Activated gamma-delta T cell (primary cell): ENCODE data around the gene ADSS1.
A peak's percentile ranks its signal among the peaks of the same experiment; 100 is the strongest.
"Not testable (repeated sequence)": the region's sequence is repeated elsewhere in the genome, so short reads cannot be mapped to it uniquely, and the experiment has no call there.

Experiments used
- DNase-seq: peaks from one replicate; lab custom pipeline; 2025; lab: John Stamatoyannopoulos, UW

ADSS1 gene

DNA sequence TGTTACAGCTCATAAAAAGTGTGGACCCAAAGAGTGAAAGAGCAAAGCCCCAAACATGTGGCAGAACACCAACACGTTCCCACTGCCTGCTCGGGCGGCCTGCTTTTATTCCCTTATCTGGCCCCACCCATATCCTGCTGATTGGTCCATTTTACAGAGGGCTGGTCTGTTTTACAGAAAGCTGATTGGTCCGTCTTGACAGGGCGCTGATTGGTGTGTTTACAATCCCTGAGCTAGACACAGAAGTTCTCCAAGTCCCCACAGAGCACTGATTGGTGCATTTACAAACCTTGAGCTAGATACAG lies 26.7 kb downstream of the ADSS1 start:
- DNase-seq, result not testable (repeated sequence)

DNA sequence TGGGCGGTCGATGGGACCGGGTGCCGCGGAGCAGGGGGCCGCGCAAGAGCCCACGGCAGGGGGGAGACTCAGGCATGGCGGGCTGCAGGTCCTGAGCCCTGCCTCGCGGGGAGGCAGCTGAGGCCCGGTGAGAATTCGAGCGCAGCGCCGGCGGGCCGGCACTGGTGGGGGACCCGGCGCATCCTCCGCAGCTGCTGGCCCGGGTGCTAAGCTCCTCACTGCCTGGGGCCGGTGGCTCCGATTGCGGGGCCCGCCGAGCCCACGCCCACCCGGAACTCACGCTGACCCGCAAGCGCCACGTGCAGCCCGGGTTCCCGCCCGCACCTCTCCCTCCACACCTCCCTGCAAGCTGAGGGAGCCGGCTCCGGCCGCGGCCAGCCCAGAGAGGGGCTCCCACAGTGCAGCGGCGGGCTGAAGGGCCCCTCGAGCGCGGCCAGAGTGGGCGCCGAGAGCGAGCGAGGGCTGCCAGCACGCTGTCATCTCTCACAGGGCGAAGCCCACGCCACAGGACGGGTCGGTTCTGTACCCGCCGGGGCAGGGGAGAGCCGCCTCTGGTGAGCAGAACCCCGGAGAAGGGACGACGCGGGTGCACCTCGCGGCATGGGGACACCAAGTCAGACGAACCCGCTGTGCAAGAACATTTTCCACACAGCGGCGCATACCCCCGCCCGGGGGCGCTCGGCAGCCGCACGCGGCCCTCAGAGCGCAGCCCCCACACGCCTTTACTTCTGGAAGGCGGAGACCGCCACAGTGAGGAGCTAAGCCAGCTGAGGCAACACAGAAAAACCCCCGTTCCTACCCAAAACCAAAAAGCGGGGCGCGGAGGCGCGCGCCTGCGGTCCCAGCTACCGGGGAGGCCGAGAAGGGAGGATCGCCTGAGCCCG lies 27.8 kb downstream of the ADSS1 start:
- no peak for DNase-seq

- no peak for DNase-seq
Observed at GRCh38 chr14:104752423-104752734, 28.4 kb downstream of the ADSS1 start.

- peak; percentile 100 for DNase-seq
Observed at GRCh38 chr14:104752735-104753527, 28.9 kb downstream of the ADSS1 start, which contains the start of gene SIVA1. Gene SIVA1 (plus strand): TSS chr14:104753147. CDS start chr14:104753202, 55 bp downstream.

- no peak for DNase-seq
Observed at GRCh38 chr14:104753528-104754212, 29.6 kb downstream of the ADSS1 start.

GRCh38 chr14:104754213-104754851 lies 30.3 kb downstream of the ADSS1 start:
- DNase-seq, result no peak

GRCh38 chr14:104755621-104756020 lies 31.6 kb downstream of the ADSS1 start:
- DNase-seq, result no peak

DNA sequence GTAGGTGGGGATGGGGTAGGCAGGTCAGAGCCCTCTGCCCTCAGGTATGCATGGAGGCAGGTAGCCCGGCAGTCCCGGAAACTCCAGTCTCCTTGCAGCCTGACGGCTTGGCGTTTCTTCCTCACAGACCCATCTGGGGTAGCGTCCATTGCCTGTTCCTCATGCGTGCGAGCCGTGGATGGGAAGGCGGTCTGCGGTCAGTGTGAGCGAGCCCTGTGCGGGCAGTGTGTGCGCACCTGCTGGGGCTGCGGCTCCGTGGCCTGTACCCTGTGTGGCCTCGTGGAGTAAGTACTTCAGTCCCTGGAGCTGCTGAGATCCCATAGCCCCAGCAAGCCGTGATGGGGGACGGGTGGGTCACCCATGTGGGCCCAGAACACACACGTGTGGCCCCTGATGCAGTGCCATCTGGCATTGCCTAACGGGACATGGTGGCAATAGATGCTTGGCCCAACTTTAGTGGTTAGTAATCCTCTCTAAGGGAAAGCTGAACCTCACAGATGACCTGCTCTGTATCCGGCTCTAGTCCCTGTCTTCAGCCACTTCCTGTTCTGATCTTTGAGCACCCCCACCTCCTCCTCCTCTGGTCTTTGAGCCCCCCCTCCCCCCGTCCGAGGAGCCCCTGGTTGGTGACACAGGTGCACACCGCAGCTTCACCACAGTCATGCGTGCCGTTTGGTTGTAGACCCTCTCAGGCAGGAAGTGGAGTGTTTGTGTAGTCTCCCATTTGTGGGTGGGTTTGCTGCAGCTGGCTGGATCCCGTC lies 32.6 kb downstream of the ADSS1 start:
- no peak for DNase-seq

DNA sequence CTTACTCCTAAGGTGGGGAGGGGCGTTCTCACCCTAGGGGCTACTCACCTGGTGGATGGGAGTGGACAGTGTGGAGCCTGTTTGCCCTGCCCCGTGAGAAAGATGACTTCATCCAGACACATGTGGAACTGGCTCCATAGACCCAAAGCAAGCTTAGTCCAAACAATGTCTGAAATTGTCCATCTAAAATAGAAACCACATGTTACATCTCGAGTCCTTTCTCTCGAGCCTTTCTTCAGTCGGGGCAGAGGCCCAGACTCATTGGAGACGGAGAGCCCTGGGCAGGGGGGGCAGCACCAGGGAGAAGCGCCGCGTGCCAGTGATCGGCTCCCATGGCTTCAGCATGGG lies 33.2 kb downstream of the ADSS1 start:
- DNase-seq, result no peak

DNA sequence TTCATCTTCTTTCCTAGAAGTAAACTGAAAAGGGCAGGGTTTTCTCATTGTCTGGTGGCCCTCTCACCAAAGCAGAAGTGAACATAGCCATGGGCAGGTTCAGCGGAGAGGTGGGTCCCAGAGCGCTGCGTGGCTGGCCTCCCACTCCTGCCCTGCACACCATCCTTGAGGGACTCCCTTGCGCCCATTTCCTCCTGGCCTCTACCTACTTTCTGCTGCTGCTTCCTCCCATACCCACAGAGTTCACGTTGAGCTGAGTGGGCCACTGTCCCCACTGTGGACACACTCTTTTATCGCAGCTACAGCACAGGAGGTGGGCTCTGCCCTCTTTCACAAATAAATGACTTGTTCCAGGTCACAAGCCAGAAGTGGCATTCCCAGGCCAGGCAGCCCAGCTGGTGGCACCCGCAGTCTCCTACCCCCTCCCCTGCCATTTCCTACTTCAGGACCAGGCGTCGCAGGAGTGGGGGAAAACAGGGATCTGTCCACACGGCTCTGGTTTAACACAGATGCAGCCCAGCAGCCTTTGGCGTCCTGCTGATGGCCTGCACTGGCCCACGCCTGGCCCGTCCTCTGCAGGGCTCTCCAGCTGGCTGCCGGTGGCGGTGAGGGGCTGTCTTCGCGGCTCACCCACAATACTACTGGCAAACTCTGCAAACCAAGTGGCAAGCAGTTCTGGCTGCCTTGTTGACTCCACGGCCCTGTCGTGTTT lies 33.8 kb downstream of the ADSS1 start:
- DNase-seq, result no peak

GRCh38 chr14:104758981-104759969 lies 35.2 kb downstream of the ADSS1 start:
- no peak for DNase-seq

GRCh38 chr14:104765517-104765916 lies 41.5 kb downstream of the ADSS1 start:
- DNase-seq, result no peak

- no peak for DNase-seq
Observed at GRCh38 chr14:104766256-104766862, 42.3 kb downstream of the ADSS1 start.

GRCh38 chr14:104766863-104767633 lies 43.0 kb downstream of the ADSS1 start:
- no peak for DNase-seq

DNA sequence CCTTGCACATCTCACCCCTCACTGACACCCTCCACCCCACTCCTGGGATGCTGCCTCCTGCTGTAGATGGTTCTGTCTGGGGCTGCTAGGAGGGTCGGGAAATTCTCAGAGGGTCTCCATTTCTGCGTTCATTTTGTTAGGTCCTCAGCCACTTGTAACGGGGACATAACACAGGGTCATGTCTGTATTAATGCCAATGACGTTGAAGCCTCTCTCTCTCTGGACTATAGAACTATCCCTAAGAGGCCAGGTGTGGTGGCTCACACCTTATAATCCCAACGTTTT lies 43.5 kb downstream of the ADSS1 start:
- no peak for DNase-seq

GRCh38 chr14:104768437-104769323 lies 44.7 kb downstream of the ADSS1 start:
- peak; percentile 73 for DNase-seq

GRCh38 chr14:104769324-104770071 lies 45.5 kb downstream of the ADSS1 start:
- no peak for DNase-seq
